CD4-positive, alpha-beta T cell treated with Interleukin-17A for 1 hour (primary cell): Measurements from ENCODE around the gene DVL1.

Experiments
- DNase-seq: peaks from one replicate; pipeline ENCODE4 v3.0.0-alpha.2; 2020

Gene DVL1

GRCh38 chr1:1295154-1295923 lies 53.9 kb downstream of the DVL1 start:
- DNase-seq: no peak

- DNase-seq: no peak
These were observed 54.8 kb downstream of the DVL1 start for GRCh38 chr1:1294250-1294890.

GRCh38 chr1:1293263-1294249 lies 55.7 kb downstream of the DVL1 start:
- DNase-seq: no peak

GRCh38 chr1:1292851-1293250 lies 56.4 kb downstream of the DVL1 start:
- no peak for DNase-seq

- DNase-seq: no peak
These were observed 56.8 kb downstream of the DVL1 start for GRCh38 chr1:1292442-1292779.

- DNase-seq: peak; percentile 76
These were observed 57.4 kb downstream of the DVL1 start for GRCh38 chr1:1291548-1292441.

GRCh38 chr1:1291023-1291528 lies 58.1 kb downstream of the DVL1 start:
- no peak for DNase-seq

GRCh38 chr1:1290238-1290731 lies 58.9 kb downstream of the DVL1 start:
- peak; percentile 77 for DNase-seq

- no peak for DNase-seq
These were observed 61.7 kb downstream of the DVL1 start for GRCh38 chr1:1287288-1288110.

- DNase-seq: no peak
These were observed 62.6 kb downstream of the DVL1 start for GRCh38 chr1:1286313-1287261.

- DNase-seq: no peak
These were observed 63.5 kb downstream of the DVL1 start for GRCh38 chr1:1285611-1286311.
